K562 (cell line): ENCODE measurements around the gene ASB15. TPM values are rescaled to one million over a fixed set of nuclear protein-coding genes. Genes with fewer than 3 reads are reported as not detected.

Experiments used
- TFAM ChIP-seq: fragments of 250-450 bp; sonication (Bioruptor Pico); conservative IDR thresholded peaks from 2 replicates; pipeline ENCODE4 v1.5.0; 2021; ENCODE audit warnings: mild to moderate bottlenecking, moderate library complexity
- ZC3H4 ChIP-seq: sonication (generic); formaldehyde crosslinking; IDR thresholded peaks from 2 replicates; pipeline ENCODE4 v1.9.0; 2021; ENCODE audit warnings: missing genetic modification reagents, borderline replicate concordance
- ZNF830 ChIP-seq: fragments of 250-450 bp; sonication (Bioruptor Pico); IDR thresholded peaks from 2 replicates; pipeline ENCODE4 v1.5.0; 2021; ENCODE audit warnings: mild to moderate bottlenecking
- polyA plus RNA-seq, 8 experiments: library from polyadenylated mRNA; depleted of rRNA in 4 of 8; stranded (reverse) in 5 of 8; unstranded in 3 of 8; fragments of >200 nt; fragmentation: Nextera tagmentation in 2 of 8; fragmentation: Illumina TruSeq in 1 of 8; extraction: Ambion mirVana in 2 of 8; extraction: Trizol in 1 of 8; gene quantifications; 2 replicates each; pipeline versions ENCODE4 v1.2.1 to v1.2.3, GENCODE V29; 2011 to 2014; ENCODE audit warnings: inconsistent platforms in 1 of 8, missing spikeins in 1 of 8
- total RNA-seq, 7 experiments: library from RNA; depleted of rRNA in 6 of 7; stranded (reverse); fragments of >200 nt in 6 of 7; fragmentation: Illumina TruSeq in 2 of 7; extraction: Trizol in 2 of 7; gene quantifications; 2 replicates each; pipeline versions ENCODE4 v1.2.1 to v1.2.3, GENCODE V29; 2011 to 2021; ENCODE audit warnings: low replicate concordance in 1 of 7
- TF ChIP-seq, protein P1 (sequence below): sonication (generic); formaldehyde crosslinking; IDR thresholded peaks from 2 replicates; pipeline ENCODE4 v1.8.0; 2023; ENCODE audit warnings: missing genetic modification reagents, mild to moderate bottlenecking, borderline replicate concordance

Gene ASB15
- total and polyA plus RNA-seq, 9 of the 15 experiments (the other 6 are each of a cell fraction or from before 2014, with no cell fraction given) = 0.03 to 0.14 (median 0.04) TPM; not detected in 3

- TF ChIP-seq, protein P1, sequence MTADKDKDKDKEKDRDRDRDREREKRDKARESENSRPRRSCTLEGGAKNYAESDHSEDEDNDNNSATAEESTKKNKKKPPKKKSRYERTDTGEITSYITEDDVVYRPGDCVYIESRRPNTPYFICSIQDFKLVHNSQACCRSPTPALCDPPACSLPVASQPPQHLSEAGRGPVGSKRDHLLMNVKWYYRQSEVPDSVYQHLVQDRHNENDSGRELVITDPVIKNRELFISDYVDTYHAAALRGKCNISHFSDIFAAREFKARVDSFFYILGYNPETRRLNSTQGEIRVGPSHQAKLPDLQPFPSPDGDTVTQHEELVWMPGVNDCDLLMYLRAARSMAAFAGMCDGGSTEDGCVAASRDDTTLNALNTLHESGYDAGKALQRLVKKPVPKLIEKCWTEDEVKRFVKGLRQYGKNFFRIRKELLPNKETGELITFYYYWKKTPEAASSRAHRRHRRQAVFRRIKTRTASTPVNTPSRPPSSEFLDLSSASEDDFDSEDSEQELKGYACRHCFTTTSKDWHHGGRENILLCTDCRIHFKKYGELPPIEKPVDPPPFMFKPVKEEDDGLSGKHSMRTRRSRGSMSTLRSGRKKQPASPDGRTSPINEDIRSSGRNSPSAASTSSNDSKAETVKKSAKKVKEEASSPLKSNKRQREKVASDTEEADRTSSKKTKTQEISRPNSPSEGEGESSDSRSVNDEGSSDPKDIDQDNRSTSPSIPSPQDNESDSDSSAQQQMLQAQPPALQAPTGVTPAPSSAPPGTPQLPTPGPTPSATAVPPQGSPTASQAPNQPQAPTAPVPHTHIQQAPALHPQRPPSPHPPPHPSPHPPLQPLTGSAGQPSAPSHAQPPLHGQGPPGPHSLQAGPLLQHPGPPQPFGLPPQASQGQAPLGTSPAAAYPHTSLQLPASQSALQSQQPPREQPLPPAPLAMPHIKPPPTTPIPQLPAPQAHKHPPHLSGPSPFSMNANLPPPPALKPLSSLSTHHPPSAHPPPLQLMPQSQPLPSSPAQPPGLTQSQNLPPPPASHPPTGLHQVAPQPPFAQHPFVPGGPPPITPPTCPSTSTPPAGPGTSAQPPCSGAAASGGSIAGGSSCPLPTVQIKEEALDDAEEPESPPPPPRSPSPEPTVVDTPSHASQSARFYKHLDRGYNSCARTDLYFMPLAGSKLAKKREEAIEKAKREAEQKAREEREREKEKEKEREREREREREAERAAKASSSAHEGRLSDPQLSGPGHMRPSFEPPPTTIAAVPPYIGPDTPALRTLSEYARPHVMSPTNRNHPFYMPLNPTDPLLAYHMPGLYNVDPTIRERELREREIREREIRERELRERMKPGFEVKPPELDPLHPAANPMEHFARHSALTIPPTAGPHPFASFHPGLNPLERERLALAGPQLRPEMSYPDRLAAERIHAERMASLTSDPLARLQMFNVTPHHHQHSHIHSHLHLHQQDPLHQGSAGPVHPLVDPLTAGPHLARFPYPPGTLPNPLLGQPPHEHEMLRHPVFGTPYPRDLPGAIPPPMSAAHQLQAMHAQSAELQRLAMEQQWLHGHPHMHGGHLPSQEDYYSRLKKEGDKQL = no peak
- no peak for TF ChIP-seq ZNF830 (CRISPR knock-in tag)
- TF ChIP-seq ZC3H4 (CRISPR knock-in tag) = no peak
- TF ChIP-seq TFAM (CRISPR knock-in tag) = no peak
Observed at GRCh38 chr7:123655614-123656013, 54.0 kb downstream of the ASB15 start, which contains the start of gene LMOD2 (continued).
